ENCODE measurements around the gene KCNS3.

Gene KCNS3

GRCh38 chr2:17877811-17878280 lies 621 bp upstream of the KCNS3 start:
- peak; percentile 53 to 77 (median 70) for DNase-seq

- DNase-seq, result peak in 3 of 4 experiments; percentile 8 to 25 (median 21)
These were observed 858 bp downstream of the KCNS3 start for GRCh38 chr2:17879137-17879912.

DNA sequence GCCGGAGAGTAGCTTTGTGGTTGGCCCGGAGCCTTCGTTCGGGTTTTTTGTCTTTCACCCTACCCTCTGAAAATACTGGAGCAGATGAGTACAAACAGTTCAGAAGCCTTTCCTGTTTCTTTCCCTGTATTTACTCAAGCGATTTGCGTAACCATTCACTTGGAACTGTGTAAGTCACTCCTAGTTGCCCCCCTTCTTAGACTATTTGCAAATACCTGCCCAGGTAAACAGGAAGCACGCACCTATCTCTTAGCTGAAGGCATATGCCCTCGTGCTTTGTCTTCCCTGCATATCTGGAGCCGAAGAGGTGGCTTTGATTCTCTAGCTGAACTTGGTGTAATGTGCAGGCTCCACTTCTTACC lies 1.4 kb downstream of the KCNS3 start:
- no peak for DNase-seq

- no peak for DNase-seq
These were observed 14.5 kb downstream of the KCNS3 start for GRCh38 chr2:17892770-17893534.

DNA sequence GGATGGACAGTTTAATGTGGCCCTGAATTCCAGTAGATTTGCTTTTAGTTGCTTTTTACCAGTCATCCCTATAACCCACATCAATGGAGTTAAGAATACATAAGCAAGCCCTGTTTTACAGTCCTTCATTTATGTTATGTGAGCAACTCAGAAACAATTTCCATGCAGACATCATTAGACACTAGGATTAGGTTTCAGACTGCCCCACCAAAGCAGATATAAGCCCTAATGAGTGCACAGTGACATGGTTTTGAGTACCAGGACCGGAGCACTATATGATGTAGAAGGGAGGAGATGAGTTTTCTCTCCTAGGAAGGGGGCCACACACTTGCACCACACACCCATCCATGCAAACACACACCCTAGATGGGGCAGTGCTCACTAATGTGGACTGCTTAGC lies 15.5 kb downstream of the KCNS3 start:
- DNase-seq, result no peak

- DNase-seq, result no peak
These were observed 16.1 kb downstream of the KCNS3 start for GRCh38 chr2:17894556-17894955.

DNA sequence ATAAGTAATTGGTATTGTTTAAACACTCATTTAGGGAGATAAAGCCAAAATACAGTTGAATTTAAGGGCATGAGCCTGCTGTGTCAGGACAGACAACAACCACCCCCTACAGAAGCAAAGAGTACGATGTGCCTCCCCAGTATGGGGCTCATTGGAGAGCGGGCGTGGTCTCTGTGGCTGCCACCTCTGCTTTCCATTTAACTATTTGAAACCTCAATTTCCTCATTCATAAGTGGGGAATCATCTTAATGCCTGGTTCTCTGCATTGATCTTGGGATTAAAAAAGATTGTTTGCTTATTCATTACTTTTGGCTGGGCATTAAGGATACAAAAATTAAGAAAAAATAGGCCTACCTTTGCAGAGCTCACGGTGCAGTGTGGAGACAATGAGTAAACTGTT lies 21.4 kb downstream of the KCNS3 start:
- no peak for DNase-seq

- no peak for DNase-seq
These were observed 22.8 kb downstream of the KCNS3 start for GRCh38 chr2:17901246-17901645.

DNA sequence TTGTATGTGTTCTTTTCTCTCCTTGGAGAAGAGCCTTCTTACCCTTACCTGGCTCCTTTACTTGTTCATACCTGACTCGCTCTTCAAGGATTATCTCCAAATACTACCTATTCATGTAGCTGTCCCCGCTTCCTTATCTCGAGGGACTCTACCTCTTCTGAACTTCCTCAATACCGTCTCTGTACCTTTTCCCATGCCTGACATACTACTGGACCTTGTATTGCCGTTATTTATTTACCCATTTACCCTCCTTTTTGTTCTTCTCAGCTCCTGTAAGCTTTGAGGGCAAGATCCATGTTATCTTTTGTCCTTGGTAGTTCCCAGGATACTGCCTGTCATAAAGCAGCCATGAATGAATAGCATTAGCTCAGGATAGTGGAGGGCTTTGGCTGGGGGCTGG lies 32.5 kb downstream of the KCNS3 start:
- no peak for DNase-seq

GRCh38 chr2:17911491-17912260 lies 33.2 kb downstream of the KCNS3 start:
- DNase-seq, result no peak

DNA sequence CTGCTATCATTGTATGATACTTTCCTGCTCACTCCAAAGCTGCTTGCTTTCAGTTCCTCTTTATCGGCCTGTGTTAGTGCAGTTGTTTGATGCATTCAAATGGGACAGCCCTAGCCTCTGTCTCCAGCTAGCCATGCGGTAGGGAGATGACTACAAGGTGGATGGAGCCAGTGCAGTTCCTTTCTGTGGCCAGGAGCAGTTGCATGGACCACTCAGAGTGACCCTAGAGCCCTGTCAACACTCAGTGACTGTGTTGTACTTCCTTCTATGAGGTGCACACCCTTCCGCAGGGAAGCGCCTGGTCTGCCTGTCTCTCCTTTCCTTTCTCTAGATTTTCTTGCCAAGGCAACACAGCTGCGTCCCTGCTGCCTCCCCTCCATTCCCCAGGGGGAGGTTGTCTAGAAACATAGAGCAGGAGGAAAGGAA lies 33.8 kb downstream of the KCNS3 start:
- peak in 3 of 4 experiments; percentile 19 to 27 (median 24) for DNase-seq

DNA sequence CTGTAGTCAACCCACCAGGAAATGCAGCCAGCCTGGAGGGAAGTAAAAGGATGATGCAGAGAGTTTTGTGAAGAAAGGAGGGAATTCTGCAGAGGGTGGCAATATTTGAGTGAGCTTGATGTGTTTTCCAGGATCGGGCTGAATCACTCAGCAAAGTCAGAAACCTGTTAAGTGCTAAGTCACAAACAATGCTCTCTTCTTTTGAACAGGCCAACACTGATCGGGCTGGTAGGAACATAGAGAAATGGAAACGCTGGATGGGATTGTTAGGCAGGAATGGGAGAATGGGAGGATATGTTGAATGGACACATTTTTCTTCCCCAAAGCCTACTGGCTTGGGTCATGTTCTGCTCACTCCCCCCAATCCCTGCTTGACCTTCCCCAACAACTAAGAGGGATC lies 36.6 kb downstream of the KCNS3 start:
- no peak for DNase-seq

DNA sequence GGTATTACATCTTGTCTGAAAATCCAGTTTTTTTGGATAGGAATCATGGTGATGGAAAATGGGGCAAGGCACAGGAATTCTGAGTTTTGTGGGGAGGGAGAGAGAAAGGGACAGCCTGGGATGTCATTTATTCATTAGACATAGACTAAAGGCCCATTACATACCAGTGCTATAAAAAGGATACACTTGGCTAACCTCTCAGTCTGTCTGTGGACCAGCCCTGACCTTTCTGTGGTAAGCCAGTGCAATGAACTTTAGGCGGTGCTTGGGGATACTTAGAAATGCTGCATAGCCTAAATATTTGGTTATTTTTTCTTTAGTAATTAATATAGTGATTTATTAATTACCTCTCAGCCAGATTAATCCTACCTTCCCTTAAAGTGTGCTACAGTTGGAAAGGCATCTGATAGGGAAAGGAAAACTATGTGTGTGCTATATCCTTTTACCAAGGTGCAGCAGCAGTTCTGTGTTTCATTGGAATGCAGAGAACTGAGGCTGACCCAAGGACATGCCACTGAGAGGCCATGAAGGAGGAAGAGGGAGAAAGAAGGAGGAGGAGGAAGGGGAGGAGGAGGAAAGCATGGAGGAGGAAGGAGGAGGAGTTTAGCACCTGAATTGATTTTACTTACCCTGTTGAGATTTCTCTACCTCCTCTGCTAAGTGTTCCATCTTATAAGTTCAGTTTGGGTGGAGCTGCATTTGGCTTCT lies 37.5 kb downstream of the KCNS3 start:
- no peak for DNase-seq

DNA sequence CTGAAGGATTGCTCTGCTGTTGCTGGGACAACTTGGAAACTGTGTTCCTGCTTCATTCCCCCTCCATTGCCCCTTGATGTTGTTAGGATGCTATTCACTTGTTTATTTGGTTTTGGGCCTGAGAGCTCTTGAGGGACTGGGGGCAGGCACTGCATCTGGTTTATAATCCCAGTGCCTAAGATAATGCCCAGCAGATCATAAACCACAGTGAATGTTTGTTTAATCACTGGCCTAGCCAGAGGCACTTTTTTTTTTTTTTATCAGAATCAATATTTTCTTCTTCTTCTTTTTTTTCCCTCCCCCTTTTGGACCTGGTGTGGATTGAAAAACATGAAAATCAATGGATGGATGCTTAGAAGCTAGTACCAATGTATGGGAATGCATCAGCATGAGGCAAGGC lies 38.1 kb downstream of the KCNS3 start:
- no peak for DNase-seq

DNA sequence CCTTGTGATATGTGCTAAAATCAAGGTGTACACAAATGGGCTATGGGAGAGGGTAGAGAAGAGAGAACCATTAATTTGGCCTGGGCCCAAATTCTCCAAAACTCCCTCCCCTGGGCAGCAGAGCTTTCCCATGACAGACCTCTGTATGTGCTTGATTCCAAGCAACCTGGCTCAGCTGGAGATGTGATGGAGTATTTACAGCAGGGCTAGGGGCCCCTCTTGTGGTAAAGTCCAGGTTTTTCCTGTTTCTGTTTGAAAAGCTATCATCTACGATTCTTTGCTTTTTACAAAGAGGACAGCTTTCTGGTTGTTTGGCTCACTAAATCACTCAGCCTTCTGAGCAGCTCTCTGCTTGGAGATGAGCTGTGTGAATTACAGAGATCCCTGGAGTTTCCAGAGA lies 40.3 kb downstream of the KCNS3 start:
- no peak for DNase-seq

DNA sequence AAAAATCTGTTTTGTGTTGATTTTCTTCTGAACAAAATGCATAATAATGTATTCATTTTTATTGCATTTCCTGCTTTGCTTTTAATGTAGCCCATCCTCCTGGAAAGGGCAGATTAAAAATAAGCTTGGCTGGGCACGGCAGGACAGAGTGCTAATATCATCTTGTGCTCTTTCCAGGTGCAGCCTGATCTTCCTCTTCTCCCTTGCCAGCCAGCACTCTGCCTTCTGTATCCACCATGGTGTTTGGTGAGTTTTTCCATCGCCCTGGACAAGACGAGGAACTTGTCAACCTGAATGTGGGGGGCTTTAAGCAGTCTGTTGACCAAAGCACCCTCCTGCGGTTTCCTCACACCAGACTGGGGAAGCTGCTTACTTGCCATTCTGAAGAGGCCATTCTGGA lies 52.3 kb downstream of the KCNS3 start:
- no peak for DNase-seq

GRCh38 chr2:17933256-17933655 lies 54.8 kb downstream of the KCNS3 start:
- no peak for DNase-seq

- peak in 3 of 4 experiments; percentile 2 to 16 (median 3) for DNase-seq
These were observed 56.3 kb downstream of the KCNS3 start for GRCh38 chr2:17934721-17935120.

DNA sequence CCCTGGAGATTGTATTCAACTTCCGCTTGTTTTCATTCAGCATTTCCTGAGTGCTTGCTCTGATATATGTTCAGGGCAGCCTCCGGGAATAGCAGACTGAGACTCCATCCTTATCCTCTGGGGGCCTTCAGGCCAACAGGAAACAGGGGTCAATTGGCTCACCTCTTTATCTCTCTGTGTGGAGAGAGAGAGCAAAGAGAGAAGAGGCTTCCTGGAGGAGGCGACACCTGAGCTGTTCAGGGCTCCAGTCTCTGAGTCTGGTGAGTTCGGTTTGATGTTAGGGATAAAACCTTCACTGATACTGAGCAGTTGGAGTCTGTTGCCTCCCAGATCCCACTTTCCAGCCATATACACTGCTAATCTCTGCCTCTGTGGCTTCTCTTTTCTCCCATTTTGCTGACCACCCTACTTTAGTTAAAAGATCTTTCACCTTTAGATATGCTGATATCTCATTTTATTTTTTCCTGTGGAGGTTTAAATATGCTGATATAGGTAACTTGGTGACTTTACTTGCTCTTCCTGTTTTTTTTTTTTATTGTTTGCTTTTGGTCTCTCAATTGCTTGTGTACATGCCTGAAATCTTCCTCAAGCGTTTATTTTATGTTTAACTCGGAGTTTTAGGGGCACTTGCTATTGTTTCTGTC lies 56.9 kb downstream of the KCNS3 start:
- DNase-seq, result no peak

GRCh38 chr2:17936599-17936998 lies 58.1 kb downstream of the KCNS3 start:
- DNase-seq, result no peak

- no peak for DNase-seq
These were observed 61.7 kb downstream of the KCNS3 start for GRCh38 chr2:17940091-17940630.

DNA sequence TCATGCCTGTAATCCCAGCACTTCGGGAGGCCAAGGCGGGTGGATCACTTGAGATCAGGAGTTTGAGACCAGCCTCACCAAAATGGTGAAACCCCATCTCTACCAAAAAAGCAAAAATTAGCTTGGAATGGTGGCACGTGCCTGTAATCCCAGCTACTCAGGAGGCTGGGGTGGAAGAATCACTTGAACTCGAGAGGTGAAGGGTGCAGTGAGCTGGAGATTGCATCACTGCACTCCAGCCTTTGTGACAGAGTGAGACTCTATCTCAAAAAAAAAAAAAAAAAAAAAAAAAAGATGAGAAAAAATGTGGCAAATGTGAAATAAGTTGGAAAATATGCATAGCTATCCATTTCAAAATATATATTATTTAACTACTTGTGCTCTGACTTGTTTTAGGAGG lies 65.0 kb downstream of the KCNS3 start:
- DNase-seq, result no peak
